22Rv1 (cell line): Measurements from ENCODE around the gene PCDH10.

ENCODE experiments used
- CTCF ChIP-seq: fragments of 450-650 bp; IDR thresholded peaks from 2 replicates; pipeline ENCODE4 v1.5.1; 2017; ENCODE audit warnings: mild to moderate bottlenecking
- ZFX ChIP-seq: fragments of 450-650 bp; IDR thresholded peaks from 2 replicates; pipeline ENCODE4 v1.6.1; 2017; ENCODE audit warnings: antibody characterized with exemption, borderline replicate concordance

GRCh38 chr4:133190098-133190497 lies 41.0 kb downstream of the PCDH10 start:
- TF ChIP-seq CTCF, result no peak
- TF ChIP-seq ZFX, result no peak
